ENCODE data around the gene HPD.
"Not testable (repeated sequence)": the region's sequence is repeated elsewhere in the genome, so short reads cannot be mapped to it uniquely, and the experiment has no call there.

The HPD gene

GRCh38 chr12:121893961-121894460 lies 35.4 kb upstream of the HPD start:
- Histone ChIP-seq H3K27me3 (replicated peaks in 2 of 5; ENCODE audit: control insufficient read depth in 4 of 5, insufficient read depth in 5 of 5, low read length in 4 of 5) (no peaks in the 10 kb centered on the region), H3K27ac (ENCODE audit: insufficient read depth in 1 of 2, low read depth in 1 of 2, low read length in 2 of 2, poor library complexity in 1 of 2, severe bottlenecking in 2 of 2) (peak overlapping the region in 1 of 2 experiments; percentile 64), H3K36me3 (ENCODE audit: control insufficient read depth in 4 of 4, insufficient read depth in 4 of 4, low read length in 3 of 4) (peaks cover 5 to 29% (median 21%) of the 10 kb centered on the region in 4 experiments), H3K9me3 (ENCODE audit: control extremely low read depth in 1 of 5, control insufficient read depth in 4 of 5, insufficient read depth in 2 of 5, low read depth in 1 of 5, low read length in 4 of 5) (no peaks in the 10 kb centered on the region), H3K4me1 (ENCODE audit: control extremely low read depth in 1 of 4, control insufficient read depth in 4 of 4, insufficient read depth in 4 of 4, low read length in 3 of 4) (peaks cover 3 to 23% (median 11%) of the 10 kb centered on the region in 4 experiments), H3K4me3 (ENCODE audit: control insufficient read depth in 1 of 7, extremely low read depth in 1 of 7, insufficient read depth in 4 of 7, low read depth in 2 of 7, low read length in 6 of 7) (no peak overlapping the region)
- DNase-seq, result peak in 2 of 3 donors; percentile 33 to 38
- no CpG with 5 or more reads among the region's 1 CpG for WGBS (ENCODE audit: insufficient coverage)
- ChIA-PET POLR2A (no interaction called here), CTCF (interaction anchor here (0.7 to 7.3 kb wide), 11 partner anchors 23 to 120 kb away, joined by 3 to 90 read pairs (median 4); partner anchors contain the start of genes CFAP251 and RHOF)

DNA sequence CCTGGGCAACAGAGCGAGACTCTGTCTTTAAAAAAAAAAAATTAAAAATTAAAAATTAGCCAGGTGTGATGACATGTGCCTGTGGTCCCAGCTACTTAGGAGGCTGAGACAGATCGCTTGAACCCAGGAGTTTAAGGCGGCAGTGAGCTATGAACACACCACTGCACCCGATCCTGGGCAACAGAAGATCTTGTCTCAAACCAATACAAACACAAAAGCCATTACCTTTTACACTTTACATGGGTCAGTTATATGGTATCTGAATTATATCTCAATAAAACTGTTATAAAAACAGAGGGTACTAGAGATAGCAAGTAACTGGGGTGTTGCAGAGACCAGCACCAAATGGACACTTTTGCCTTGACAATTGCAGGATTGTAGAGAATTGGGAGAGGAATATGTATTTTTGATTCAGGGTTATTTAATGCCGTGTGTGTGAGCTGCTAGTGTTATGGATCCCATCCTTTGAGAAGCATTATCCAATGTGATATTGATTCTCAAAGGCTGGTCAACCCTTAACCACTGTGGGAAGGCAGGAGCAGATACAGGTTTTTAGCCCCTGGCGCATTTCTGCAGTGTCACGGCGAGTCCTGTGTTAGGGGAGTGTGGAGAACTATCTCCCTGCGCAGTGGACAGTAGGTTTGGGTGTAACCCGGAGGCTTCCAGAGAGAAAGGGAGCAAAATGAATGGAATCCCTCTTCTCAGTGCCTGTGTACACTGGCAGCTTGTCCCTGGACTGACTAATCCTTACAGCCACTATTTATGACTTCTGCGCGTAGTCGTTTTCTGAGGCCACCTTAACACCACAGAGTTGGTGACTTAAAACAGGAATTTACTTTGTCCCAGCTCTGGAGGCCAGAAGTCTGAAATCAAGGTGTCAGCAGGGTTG lies 34.3 kb upstream of the HPD start:
- Histone ChIP-seq H3K36me3 (ENCODE audit: control insufficient read depth in 4 of 4, insufficient read depth in 4 of 4, low read length in 3 of 4) (peaks cover 5 to 23% (median 16%) of the 10 kb centered on the region in 4 experiments), H3K27ac (ENCODE audit: insufficient read depth in 1 of 2, low read depth in 1 of 2, low read length in 2 of 2, poor library complexity in 1 of 2, severe bottlenecking in 2 of 2) (peak overlapping the region in 1 of 2 experiments; percentile 64), H3K27me3 (replicated peaks in 2 of 5; ENCODE audit: control insufficient read depth in 4 of 5, insufficient read depth in 5 of 5, low read length in 4 of 5) (no peaks in the 10 kb centered on the region), H3K9me3 (ENCODE audit: control extremely low read depth in 1 of 5, control insufficient read depth in 4 of 5, insufficient read depth in 2 of 5, low read depth in 1 of 5, low read length in 4 of 5) (no peaks in the 10 kb centered on the region), H3K4me3 (ENCODE audit: control insufficient read depth in 1 of 7, extremely low read depth in 1 of 7, insufficient read depth in 4 of 7, low read depth in 2 of 7, low read length in 6 of 7) (no peak overlapping the region), H3K4me1 (ENCODE audit: control extremely low read depth in 1 of 4, control insufficient read depth in 4 of 4, insufficient read depth in 4 of 4, low read length in 3 of 4) (peaks cover 3 to 23% (median 16%) of the 10 kb centered on the region in 4 experiments)
- ChIA-PET POLR2A (no interaction called here), CTCF (interaction anchor here (0.8 to 7.3 kb wide), 12 partner anchors 24 to 119 kb away, joined by 3 to 90 read pairs (median 4); partner anchors contain the start of genes CFAP251 and RHOF)
- DNase-seq, result no peak
- 99% methylated on average over 11 of the region's 13 CpGs for WGBS (ENCODE audit: insufficient coverage)

- DNase-seq; H3K36me3 ChIP-seq (ENCODE audit: control insufficient read depth in 4 of 4, insufficient read depth in 4 of 4, low read length in 3 of 4); POLR2A ChIA-PET; H3K9me3 ChIP-seq (ENCODE audit: control extremely low read depth in 1 of 5, control insufficient read depth in 4 of 5, insufficient read depth in 2 of 5, low read depth in 1 of 5, low read length in 4 of 5); H3K27me3 ChIP-seq (replicated peaks in 2 of 5; ENCODE audit: control insufficient read depth in 4 of 5, insufficient read depth in 5 of 5, low read length in 4 of 5): not testable (repeated sequence)
- Histone ChIP-seq H3K4me3 (ENCODE audit: control insufficient read depth in 1 of 7, extremely low read depth in 1 of 7, insufficient read depth in 4 of 7, low read depth in 2 of 7, low read length in 6 of 7) (peak overlapping the region in 6 of 7 experiments; percentile 72 to 94 (median 90)), H3K27ac (ENCODE audit: insufficient read depth in 1 of 2, low read depth in 1 of 2, low read length in 2 of 2, poor library complexity in 1 of 2, severe bottlenecking in 2 of 2) (peak overlapping the region in 1 of 2 experiments; percentile 91), H3K4me1 (ENCODE audit: control extremely low read depth in 1 of 4, control insufficient read depth in 4 of 4, insufficient read depth in 4 of 4, low read length in 3 of 4) (peaks cover 3 to 23% (median 18%) of the 10 kb centered on the region in 4 experiments)
- CTCF ChIA-PET, result interaction anchor here (1.8 to 7.3 kb wide), 3 partner anchors 63 to 94 kb away, joined by 4 to 90 read pairs (median 28); partner anchors contain the start of gene RHOF
- 51% methylated on average over 5 of the region's 6 CpGs for WGBS (ENCODE audit: insufficient coverage)
Observed at GRCh38 chr12:121889661-121890060, 31.0 kb upstream of the HPD start.

DNA sequence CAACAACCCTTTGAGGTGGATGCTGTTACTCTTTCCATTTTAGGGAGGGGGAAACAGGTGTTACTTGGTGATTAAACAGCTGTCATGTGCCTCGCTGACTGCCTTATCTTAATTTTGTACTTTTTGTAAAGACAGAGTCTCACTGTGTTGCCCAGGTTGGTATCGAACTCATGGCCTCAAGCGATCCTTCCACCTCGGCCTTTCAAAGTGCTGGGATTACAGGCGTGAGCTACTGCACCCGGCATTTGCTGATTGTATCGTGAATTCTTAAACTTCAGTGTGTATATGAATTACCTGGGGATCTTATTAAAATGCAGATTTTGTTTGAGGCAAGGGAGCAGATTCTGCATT lies 30.6 kb upstream of the HPD start:
- WGBS (ENCODE audit: insufficient coverage), result 8% methylated on average over 7 of the region's 7 CpGs
- POLR2A ChIA-PET, result interaction anchor here (0.6 kb wide), 1 partner anchor 92 kb away, joined by 4 read pairs; no protein-coding TSS in a partner anchor

GRCh38 chr12:121888478-121889273 lies 30.0 kb upstream of the HPD start, which contains the start of gene PSMD9:
Gene PSMD9, plus strand, starts transcription at chr12:121888790. Its CDS starts 67 bp downstream, at chr12:121888857.
- ChIA-PET CTCF (interaction anchor here (0.8 to 7.3 kb wide), 10 partner anchors 15 to 202 kb away, joined by 3 to 90 read pairs (median 4); partner anchors contain the start of gene RHOF), POLR2A (interaction anchor here (0.6 kb wide), 2 partner anchors 92 to 93 kb away, joined by 3 to 4 read pairs; no protein-coding TSS in a partner anchor)
- Histone ChIP-seq H3K27me3 (replicated peaks in 2 of 5; ENCODE audit: control insufficient read depth in 4 of 5, insufficient read depth in 5 of 5, low read length in 4 of 5) (no peaks in the 10 kb centered on the region), H3K4me3 (ENCODE audit: control insufficient read depth in 1 of 7, extremely low read depth in 1 of 7, insufficient read depth in 4 of 7, low read depth in 2 of 7, low read length in 6 of 7) (peak within 1 kb of the TSS; percentile 72 to 94 (median 90)), H3K36me3 (ENCODE audit: control insufficient read depth in 4 of 4, insufficient read depth in 4 of 4, low read length in 3 of 4) (peaks cover 0 to 5% (median 2%) of the 10 kb centered on the region in 4 experiments), H3K27ac (ENCODE audit: insufficient read depth in 1 of 2, low read depth in 1 of 2, low read length in 2 of 2, poor library complexity in 1 of 2, severe bottlenecking in 2 of 2) (peak within 1 kb of the TSS; percentile 87 to 91), H3K4me1 (ENCODE audit: control extremely low read depth in 1 of 4, control insufficient read depth in 4 of 4, insufficient read depth in 4 of 4, low read length in 3 of 4) (peaks cover 3 to 22% (median 16%) of the 10 kb centered on the region in 4 experiments), H3K9me3 (ENCODE audit: control extremely low read depth in 1 of 5, control insufficient read depth in 4 of 5, insufficient read depth in 2 of 5, low read depth in 1 of 5, low read length in 4 of 5) (no peaks in the 10 kb centered on the region)
- DNase-seq, result peak; percentile 97 to 98 (median 98)
- under 1% methylated on average over 48 of the region's 67 CpGs for WGBS (ENCODE audit: insufficient coverage)

More for the DNA sequence above, 30.6 kb upstream of the HPD start:
- Histone ChIP-seq H3K36me3 (ENCODE audit: control insufficient read depth in 4 of 4, insufficient read depth in 4 of 4, low read length in 3 of 4) (peaks cover 0 to 5% (median 4%) of the 10 kb centered on the region in 4 experiments), H3K4me1 (ENCODE audit: control extremely low read depth in 1 of 4, control insufficient read depth in 4 of 4, insufficient read depth in 4 of 4, low read length in 3 of 4) (peaks cover 3 to 23% (median 18%) of the 10 kb centered on the region in 4 experiments), H3K27me3 (replicated peaks in 2 of 5; ENCODE audit: control insufficient read depth in 4 of 5, insufficient read depth in 5 of 5, low read length in 4 of 5) (no peaks in the 10 kb centered on the region), H3K9me3 (ENCODE audit: control extremely low read depth in 1 of 5, control insufficient read depth in 4 of 5, insufficient read depth in 2 of 5, low read depth in 1 of 5, low read length in 4 of 5) (no peaks in the 10 kb centered on the region), H3K4me3 (ENCODE audit: control insufficient read depth in 1 of 7, extremely low read depth in 1 of 7, insufficient read depth in 4 of 7, low read depth in 2 of 7, low read length in 6 of 7) (peak overlapping the region; percentile 72 to 94 (median 90)), H3K27ac (ENCODE audit: insufficient read depth in 1 of 2, low read depth in 1 of 2, low read length in 2 of 2, poor library complexity in 1 of 2, severe bottlenecking in 2 of 2) (peak overlapping the region; percentile 87 to 91)
- CTCF ChIA-PET, result interaction anchor here (1.4 to 7.3 kb wide), 4 partner anchors 62 to 114 kb away, joined by 3 to 90 read pairs (median 16); partner anchors contain the start of gene RHOF
- no peak for DNase-seq

DNA sequence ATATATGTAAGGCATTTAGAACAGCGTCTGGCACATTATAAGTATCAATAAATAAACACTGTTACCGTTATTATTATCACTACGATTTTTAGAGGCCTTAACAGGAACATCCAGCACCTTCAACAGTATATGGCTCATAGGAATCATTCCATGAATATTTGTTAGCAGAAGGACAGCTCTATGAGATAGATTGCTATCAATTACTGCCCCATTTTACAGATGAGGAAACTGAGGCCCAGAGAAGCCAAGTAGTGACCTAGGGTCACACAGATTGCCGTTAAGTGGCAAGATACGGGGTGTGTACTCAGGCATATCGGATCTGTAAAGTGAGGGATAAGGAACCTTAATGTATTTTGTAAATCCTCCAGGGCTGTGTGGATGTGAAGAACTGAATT lies 29.4 kb upstream of the HPD start:
- WGBS (ENCODE audit: insufficient coverage), result no CpG with 5 or more reads among the region's 6 CpGs
- Histone ChIP-seq H3K9me3 (ENCODE audit: control extremely low read depth in 1 of 5, control insufficient read depth in 4 of 5, insufficient read depth in 2 of 5, low read depth in 1 of 5, low read length in 4 of 5) (no peaks in the 10 kb centered on the region), H3K4me1 (ENCODE audit: control extremely low read depth in 1 of 4, control insufficient read depth in 4 of 4, insufficient read depth in 4 of 4, low read length in 3 of 4) (peaks cover 3 to 22% (median 14%) of the 10 kb centered on the region in 4 experiments), H3K4me3 (ENCODE audit: control insufficient read depth in 1 of 7, extremely low read depth in 1 of 7, insufficient read depth in 4 of 7, low read depth in 2 of 7, low read length in 6 of 7) (peak overlapping the region in 5 of 7 experiments; percentile 80 to 94 (median 90)), H3K27me3 (replicated peaks in 2 of 5; ENCODE audit: control insufficient read depth in 4 of 5, insufficient read depth in 5 of 5, low read length in 4 of 5) (no peaks in the 10 kb centered on the region), H3K27ac (ENCODE audit: insufficient read depth in 1 of 2, low read depth in 1 of 2, low read length in 2 of 2, poor library complexity in 1 of 2, severe bottlenecking in 2 of 2) (peak overlapping the region in 1 of 2 experiments; percentile 91), H3K36me3 (ENCODE audit: control insufficient read depth in 4 of 4, insufficient read depth in 4 of 4, low read length in 3 of 4) (peaks cover 0 to 4% (median under 1%) of the 10 kb centered on the region in 4 experiments)
- ChIA-PET CTCF (interaction anchor here (0.8 to 7.3 kb wide), 11 partner anchors 12 to 202 kb away, joined by 3 to 90 read pairs (median 4); partner anchors contain the start of gene RHOF), POLR2A (no interaction called here)
- no peak for DNase-seq
